CD4-positive, CD25-positive, alpha-beta regulatory T cell (primary cell): ENCODE measurements around the gene AARSD1. TPM values are rescaled to one million over a fixed set of nuclear protein-coding genes. Genes with fewer than 3 reads are reported as not detected.
"Not testable (repeated sequence)": the region's sequence is repeated elsewhere in the genome, so short reads cannot be mapped to it uniquely, and the experiment has no call there.

Source experiments
- ATAC-seq, 2 donors: fragments of 150-1000 bp; cut with Tn5 transposase; one replicate each; pipeline ENCODE4 v1.10.0; 2021; ENCODE audit warnings: low read depth in 2 of 2, moderate number of reproducible peaks in 2 of 2, moderate library complexity in 1 of 2
- DNase-seq, 3 donors: peaks; one replicate each; pipeline versions ENCODE4 v3.0.0 to v3.0.0-alpha.2; 2012 to 2022; ENCODE audit warnings: mixed read lengths in 1 of 3
- H3K27ac ChIP-seq: one replicate; pipeline ENCODE4 v1.7.0; 2013; ENCODE audit warnings: mild to moderate bottlenecking, low read length; ENCODE audit not compliant: insufficient read depth, poor library complexity, severe bottlenecking
- H3K27me3 ChIP-seq: one replicate; pipeline ENCODE4 v1.7.0; 2013; ENCODE audit warnings: low read length; ENCODE audit not compliant: control insufficient read depth, insufficient read depth
- H3K36me3 ChIP-seq: one replicate; pipeline ENCODE4 v1.7.0; 2013; ENCODE audit warnings: mild to moderate bottlenecking, low read length, moderate library complexity; ENCODE audit not compliant: control insufficient read depth, insufficient read depth
- H3K4me1 ChIP-seq: 2 replicates; pipeline ENCODE4 v1.7.0; 2013; ENCODE audit warnings: mild to moderate bottlenecking, low read length; ENCODE audit not compliant: insufficient read depth, control insufficient read depth, poor library complexity, severe bottlenecking
- H3K4me3 ChIP-seq: one replicate; pipeline ENCODE4 v1.7.0; 2013; ENCODE audit warnings: low read depth, mild to moderate bottlenecking, low read length, moderate library complexity
- H3K9me3 ChIP-seq, 2 experiments: 1 replicate in 1 of 2; 2 replicates in 1 of 2; pipeline ENCODE4 v1.7.0; 2013; ENCODE audit warnings: low read length in 2 of 2, mild to moderate bottlenecking in 1 of 2, moderate library complexity in 1 of 2; ENCODE audit not compliant: control insufficient read depth in 2 of 2
- H3K27ac Mint-ChIP-seq, 3 donors: one replicate each; pipeline ENCODE4 v1.8.0; 2020 to 2022; ENCODE audit warnings: mild to moderate bottlenecking in 3 of 3, mixed read lengths in 3 of 3, moderate library complexity in 2 of 3
- H3K27me3 Mint-ChIP-seq: one replicate; pipeline ENCODE4 v1.8.0; 2022; ENCODE audit warnings: mild to moderate bottlenecking, mixed read lengths
- H3K36me3 Mint-ChIP-seq: one replicate; pipeline ENCODE4 v1.8.0; 2020; ENCODE audit warnings: mixed read lengths
- H3K4me1 Mint-ChIP-seq, 4 donors: one replicate each; pipeline ENCODE4 v1.8.0; 2020 to 2022; ENCODE audit warnings: mixed read lengths in 4 of 4, mild to moderate bottlenecking in 1 of 4
- H3K4me3 Mint-ChIP-seq, 4 donors: one replicate each; pipeline ENCODE4 v1.8.0; 2020 to 2022; ENCODE audit warnings: mild to moderate bottlenecking in 4 of 4, mixed read lengths in 4 of 4, moderate library complexity in 3 of 4
- H3K9me3 Mint-ChIP-seq, 7 donors: one replicate each; pipeline ENCODE4 v1.8.0; 2020 to 2022; ENCODE audit warnings: mixed read lengths in 7 of 7, mild to moderate bottlenecking in 3 of 7, moderate library complexity in 2 of 7
- polyA plus RNA-seq, 4 donors: library from polyadenylated mRNA; unstranded; fragments of 300-500 nt; fragmentation: Illumina TruSeq; gene quantifications; one replicate each; pipeline ENCODE4 v1.2.3, GENCODE V29; 2021
- total RNA-seq: library from RNA; stranded (reverse); gene quantifications from one replicate; pipeline ENCODE4 v1.2.3, GENCODE V29; 2022

Gene AARSD1
- total and polyA plus RNA-seq, 5 donors from 2014 or later: 23.2 to 48.5 (median 29.4) TPM

DNA sequence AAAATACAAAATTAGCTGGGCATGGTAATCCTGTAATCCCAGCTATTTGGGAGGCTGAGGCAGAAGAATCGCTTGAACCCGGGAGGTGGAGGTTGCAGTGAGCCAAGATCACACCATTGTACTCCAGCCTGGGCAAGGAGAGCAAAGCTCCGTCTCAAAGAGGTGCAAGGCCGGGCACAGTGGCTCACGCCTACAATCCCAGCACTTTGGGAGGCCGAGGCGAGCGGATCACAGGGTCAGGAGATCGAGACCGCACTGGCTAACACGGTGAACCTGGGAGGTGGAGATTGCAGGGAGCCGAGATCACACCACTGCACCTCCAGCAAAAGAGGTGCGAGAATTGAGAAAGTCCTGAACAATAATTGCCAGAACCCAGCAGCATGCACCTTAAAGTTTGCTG lies 36.6 kb upstream of the AARSD1 start:
- H3K27ac ChIP-seq, H3K9me3 ChIP-seq, H3K27me3 Mint-ChIP-seq, H3K4me3 ChIP-seq, H3K9me3 Mint-ChIP-seq, H3K27me3 ChIP-seq, ATAC-seq, DNase-seq, H3K4me3 Mint-ChIP-seq, H3K27ac Mint-ChIP-seq: not testable (repeated sequence)
- Mint-ChIP-seq H3K4me1 (peaks cover 5 to 36% (median 17%) of the 10 kb centered on the region in 4 donors), H3K36me3 (peaks cover 25% of the 10 kb centered on the region)
- H3K36me3 ChIP-seq: peaks cover 26% of the 10 kb centered on the region
- peaks cover 20% of the 10 kb centered on the region for H3K4me1 ChIP-seq

DNA sequence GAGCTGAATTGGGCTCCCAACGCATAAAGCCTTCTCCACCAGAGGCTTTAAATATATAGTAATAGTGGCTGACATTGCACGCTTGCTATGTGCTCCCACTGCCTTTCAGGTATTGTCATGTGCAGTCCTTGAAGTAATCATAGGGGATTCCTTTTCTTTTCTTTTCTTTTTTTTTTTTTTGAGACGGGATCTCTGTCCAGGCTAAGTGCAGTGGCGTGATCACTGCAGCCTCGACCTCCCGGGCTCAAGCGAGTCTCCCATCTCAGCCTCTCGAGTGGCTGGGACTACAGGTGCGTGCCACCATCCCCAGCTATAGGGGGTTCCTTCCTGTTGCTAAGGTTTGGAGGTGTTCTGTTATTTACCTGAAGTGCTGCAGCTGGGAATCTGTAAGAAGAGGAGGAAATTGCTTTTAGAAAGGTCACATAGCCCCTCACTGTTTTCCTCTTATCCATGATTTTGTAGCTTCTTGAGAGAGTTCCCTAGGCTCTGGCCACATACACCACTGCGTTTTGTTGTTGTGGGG lies 34.8 kb upstream of the AARSD1 start:
- peaks cover 28% of the 10 kb centered on the region for H3K36me3 Mint-ChIP-seq
- H3K4me3 ChIP-seq: peak overlapping the region; percentile 92

DNA sequence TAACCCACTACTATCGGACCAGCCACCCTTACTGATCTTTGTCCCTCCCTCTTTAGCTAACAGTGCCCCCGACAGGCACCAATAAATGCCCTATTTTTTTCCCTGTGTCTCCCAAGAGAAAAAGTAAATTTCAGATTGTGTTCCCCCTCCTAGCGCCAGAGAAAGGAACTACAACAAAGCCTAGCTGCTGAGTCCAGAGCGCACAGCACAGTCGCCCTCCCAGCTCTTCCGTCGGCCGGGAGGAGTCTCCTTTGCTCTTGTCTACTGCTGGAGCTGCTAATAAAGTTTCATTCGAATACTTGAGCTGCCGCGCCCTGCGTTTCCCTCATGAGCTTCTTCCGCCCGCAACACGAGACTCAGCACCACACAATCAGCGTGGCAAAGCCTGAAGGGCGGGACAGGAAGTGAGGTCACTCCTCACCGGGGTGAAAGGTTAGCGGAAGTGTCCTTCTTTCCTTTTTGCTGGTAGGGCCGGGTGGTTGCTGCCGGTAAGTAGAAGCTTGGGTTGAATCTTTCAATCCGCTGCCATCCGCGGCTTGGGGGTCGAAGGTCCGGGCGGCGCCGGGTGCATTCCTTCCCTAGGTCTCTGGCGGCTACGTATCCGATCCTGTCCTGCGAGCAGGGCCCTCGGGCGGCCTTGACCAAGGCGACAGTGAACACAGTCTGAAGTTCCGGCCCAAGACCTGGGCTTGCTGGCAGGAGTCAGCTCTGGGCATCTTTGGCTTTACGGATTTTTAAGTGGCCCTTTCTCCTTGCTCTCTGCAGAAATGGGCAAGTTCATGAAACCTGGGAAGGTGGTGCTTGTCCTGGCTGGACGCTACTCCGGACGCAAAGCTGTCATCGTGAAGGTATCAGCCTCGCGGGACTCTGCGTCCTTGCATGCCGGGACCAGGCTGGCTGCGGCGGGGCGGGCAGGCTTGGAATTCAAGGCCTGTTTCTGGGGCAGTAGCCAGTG lies 34.0 kb upstream of the AARSD1 start, which contains the start of gene RPL27:
Gene RPL27, plus strand, starts transcription at position 436 of the 955 bp plus-strand sequence. Its CDS starts 332 bp downstream, at position 768.
- Histone ChIP-seq H3K9me3 (no peaks in the 10 kb centered on the region), H3K36me3 (peaks cover 29% of the 10 kb centered on the region), H3K27me3 (no peaks in the 10 kb centered on the region), H3K27ac (peak within 1 kb of the TSS; percentile 96), H3K4me3 (peak within 1 kb of the TSS; percentile 92), H3K4me1 (peaks cover 20% of the 10 kb centered on the region)
- DNase-seq (peak; percentile 96 to 100 (median 99)), ATAC-seq (peak; percentile 94 to 98)
- Mint-ChIP-seq H3K36me3 (peaks cover 23% of the 10 kb centered on the region), H3K4me3 (peak within 1 kb of the TSS; percentile 85 to 98 (median 95)), H3K27me3 (peaks cover 9% of the 10 kb centered on the region), H3K4me1 (peaks cover 5 to 38% (median 25%) of the 10 kb centered on the region in 4 donors), H3K9me3 (no peaks in the 10 kb centered on the region), H3K27ac (peak within 1 kb of the TSS; percentile 96 to 99 (median 99))

More for the DNA sequence above, 34.8 kb upstream of the AARSD1 start:
- H3K4me1 Mint-ChIP-seq: peaks cover 5 to 38% (median 25%) of the 10 kb centered on the region in 4 donors
- no peaks in the 10 kb centered on the region for H3K9me3 Mint-ChIP-seq
- H3K4me1 ChIP-seq: peaks cover 20% of the 10 kb centered on the region
- no peaks in the 10 kb centered on the region for H3K9me3 ChIP-seq
- H3K4me3 Mint-ChIP-seq: peak overlapping the region; percentile 85 to 98 (median 95)
- H3K27me3 ChIP-seq: no peaks in the 10 kb centered on the region
- no peak for ATAC-seq
- H3K36me3 ChIP-seq: peaks cover 30% of the 10 kb centered on the region
- peak overlapping the region; percentile 96 to 99 (median 99) for H3K27ac Mint-ChIP-seq
- H3K27ac ChIP-seq: peak overlapping the region; percentile 96
- H3K27me3 Mint-ChIP-seq: peaks cover 9% of the 10 kb centered on the region
- no peak for DNase-seq

DNA sequence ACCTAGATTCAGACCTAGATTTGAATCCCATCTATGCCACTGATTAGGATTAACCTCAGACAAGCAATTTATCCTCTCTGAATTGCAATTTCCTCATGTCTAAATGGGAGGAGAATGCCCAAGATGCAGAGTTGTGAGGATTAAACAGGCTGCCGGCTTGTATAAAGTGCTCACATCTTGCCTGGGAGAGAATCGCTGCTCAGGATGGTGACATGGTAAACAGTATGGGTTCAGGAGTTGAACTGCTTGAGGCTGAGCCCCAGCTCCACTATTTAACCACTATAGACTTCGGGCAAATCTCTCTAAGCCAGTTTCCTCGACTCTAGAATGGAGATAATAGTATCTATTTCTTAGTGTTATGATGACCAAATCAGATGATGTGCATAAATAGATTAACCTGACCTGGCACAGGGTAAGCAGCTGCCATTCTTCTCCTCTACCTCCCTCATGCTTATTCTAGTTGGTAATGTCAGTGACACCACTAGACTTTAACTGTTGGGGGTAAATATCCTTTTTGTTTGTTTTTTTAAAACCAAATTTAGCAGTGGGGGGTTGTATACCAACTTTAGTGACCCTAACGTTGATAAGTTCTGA lies 33.2 kb upstream of the AARSD1 start:
- Histone ChIP-seq H3K36me3 (peaks cover 29% of the 10 kb centered on the region), H3K9me3 (no peaks in the 10 kb centered on the region), H3K4me1 (peaks cover 20% of the 10 kb centered on the region), H3K4me3 (peak overlapping the region; percentile 54), H3K27me3 (no peaks in the 10 kb centered on the region), H3K27ac (peak overlapping the region; percentile 96)
- Mint-ChIP-seq H3K4me3 (peak overlapping the region; percentile 85 to 98 (median 95)), H3K36me3 (peaks cover 22% of the 10 kb centered on the region), H3K27me3 (peaks cover 9% of the 10 kb centered on the region), H3K9me3 (no peaks in the 10 kb centered on the region), H3K27ac (peak overlapping the region; percentile 96 to 99 (median 99)), H3K4me1 (peaks cover 5 to 38% (median 25%) of the 10 kb centered on the region in 4 donors)
- no peak for ATAC-seq
- DNase-seq: no peak

DNA sequence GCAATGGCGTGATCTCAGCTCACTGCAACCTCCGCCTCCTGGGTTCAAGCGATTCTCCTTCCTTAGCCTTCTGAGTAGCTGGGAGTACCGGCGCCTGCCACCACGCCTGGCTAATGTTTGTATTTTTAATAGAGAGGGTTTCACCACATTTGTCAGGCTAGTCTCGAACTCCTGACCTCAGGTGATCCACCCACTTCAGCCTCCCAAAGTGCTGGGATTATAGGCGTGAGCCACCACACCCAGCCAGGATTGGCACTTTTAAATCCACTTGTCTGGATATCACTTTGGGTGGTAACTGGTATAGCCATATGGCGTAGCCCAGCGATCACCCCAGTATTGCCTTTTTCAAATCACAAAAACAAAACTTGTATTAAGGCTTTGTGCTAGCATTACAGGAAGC lies 29.7 kb upstream of the AARSD1 start:
- H3K27me3 Mint-ChIP-seq, ATAC-seq, H3K27me3 ChIP-seq, H3K9me3 Mint-ChIP-seq, DNase-seq, H3K9me3 ChIP-seq, H3K27ac ChIP-seq, H3K4me3 ChIP-seq, H3K4me3 Mint-ChIP-seq: not testable (repeated sequence)
- Mint-ChIP-seq H3K36me3 (peaks cover 22% of the 10 kb centered on the region), H3K27ac (peak overlapping the region in 1 of 3 donors; percentile 49), H3K4me1 (peaks cover 5 to 20% (median 15%) of the 10 kb centered on the region in 4 donors)
- Histone ChIP-seq H3K36me3 (peaks cover 44% of the 10 kb centered on the region), H3K4me1 (peaks cover 12% of the 10 kb centered on the region)

DNA sequence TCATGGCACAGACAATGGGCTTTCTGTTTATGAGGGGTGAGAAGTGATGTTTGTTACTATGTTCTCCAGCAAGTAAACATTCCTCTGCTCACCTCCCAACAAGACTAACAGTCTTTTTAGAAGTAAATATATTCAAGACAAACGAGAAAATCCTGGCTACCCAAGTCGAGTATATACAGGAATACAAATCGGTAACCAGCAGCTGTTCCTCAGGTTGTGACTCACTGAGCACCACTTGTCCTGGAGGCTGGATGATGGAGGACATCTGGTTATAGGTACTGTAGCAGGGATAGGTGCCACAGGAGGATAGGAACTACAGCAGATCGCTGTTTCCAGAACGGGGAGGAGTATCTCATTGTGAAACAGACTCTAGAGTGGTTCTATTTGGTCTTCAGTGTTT lies 28.6 kb upstream of the AARSD1 start:
- Histone ChIP-seq H3K4me3 (no peak overlapping the region), H3K9me3 (no peaks in the 10 kb centered on the region), H3K4me1 (peaks cover 7% of the 10 kb centered on the region), H3K36me3 (peaks cover 54% of the 10 kb centered on the region), H3K27ac (no peak overlapping the region), H3K27me3 (no peaks in the 10 kb centered on the region)
- Mint-ChIP-seq H3K27ac (peak overlapping the region in 1 of 3 donors; percentile 31), H3K4me3 (no peak overlapping the region), H3K27me3 (peaks cover under 1% of the 10 kb centered on the region), H3K36me3 (peaks cover 27% of the 10 kb centered on the region), H3K9me3 (no peaks in the 10 kb centered on the region), H3K4me1 (peaks cover 2 to 13% (median 8%) of the 10 kb centered on the region in 4 donors)
- ATAC-seq (no peak), DNase-seq (no peak)

DNA sequence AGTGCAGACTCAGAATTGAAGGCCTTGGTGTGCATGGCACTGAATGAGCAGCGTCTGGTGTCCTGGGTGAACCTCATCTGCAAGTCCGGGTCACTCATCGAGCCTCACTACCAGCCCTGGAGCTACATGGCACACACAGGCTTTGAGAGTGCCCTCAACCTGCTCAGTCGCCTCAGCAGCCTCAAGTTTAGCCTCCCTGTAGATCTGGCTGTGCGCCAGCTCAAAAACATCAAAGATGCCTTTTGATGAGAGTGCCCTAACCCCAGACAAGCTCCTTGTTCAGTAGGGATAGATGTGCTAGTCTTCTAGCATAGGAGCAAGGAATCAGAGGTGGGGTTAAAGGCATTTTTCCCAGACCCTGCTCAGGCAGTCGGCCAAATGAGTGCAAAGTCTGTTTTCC lies 27.2 kb upstream of the AARSD1 start:
- Mint-ChIP-seq H3K27me3 (no peaks in the 10 kb centered on the region), H3K36me3 (peaks cover 30% of the 10 kb centered on the region)

More for the DNA sequence above, 27.2 kb upstream of the AARSD1 start:
- ATAC-seq (no peak), DNase-seq (no peak)
- H3K9me3 ChIP-seq: no peaks in the 10 kb centered on the region
- no peak overlapping the region for H3K27ac ChIP-seq
- peaks cover 66% of the 10 kb centered on the region for H3K36me3 ChIP-seq
- H3K4me3 ChIP-seq: no peak overlapping the region
- Mint-ChIP-seq H3K4me3 (no peak overlapping the region), H3K9me3 (no peaks in the 10 kb centered on the region), H3K4me1 (peaks cover 0 to 10% (median 5%) of the 10 kb centered on the region in 4 donors), H3K27ac (no peak overlapping the region)
- H3K4me1 ChIP-seq: no peaks in the 10 kb centered on the region
- no peaks in the 10 kb centered on the region for H3K27me3 ChIP-seq
